Activated CD8-positive, alpha-beta memory T cell treated with anti-CD3 and anti-CD28 coated beads for 4 hours (primary cell): ENCODE measurements around the gene MAP4K4.

Experiments
- DNase-seq, 2 donors: peaks; one replicate each; pipeline ENCODE4 v3.0.0-alpha.2; 2020; ENCODE audit warnings: low read depth in 2 of 2

Gene MAP4K4

GRCh38 chr2:101692766-101693165 lies 4.7 kb upstream of the MAP4K4 start:
- DNase-seq: no peak

DNA sequence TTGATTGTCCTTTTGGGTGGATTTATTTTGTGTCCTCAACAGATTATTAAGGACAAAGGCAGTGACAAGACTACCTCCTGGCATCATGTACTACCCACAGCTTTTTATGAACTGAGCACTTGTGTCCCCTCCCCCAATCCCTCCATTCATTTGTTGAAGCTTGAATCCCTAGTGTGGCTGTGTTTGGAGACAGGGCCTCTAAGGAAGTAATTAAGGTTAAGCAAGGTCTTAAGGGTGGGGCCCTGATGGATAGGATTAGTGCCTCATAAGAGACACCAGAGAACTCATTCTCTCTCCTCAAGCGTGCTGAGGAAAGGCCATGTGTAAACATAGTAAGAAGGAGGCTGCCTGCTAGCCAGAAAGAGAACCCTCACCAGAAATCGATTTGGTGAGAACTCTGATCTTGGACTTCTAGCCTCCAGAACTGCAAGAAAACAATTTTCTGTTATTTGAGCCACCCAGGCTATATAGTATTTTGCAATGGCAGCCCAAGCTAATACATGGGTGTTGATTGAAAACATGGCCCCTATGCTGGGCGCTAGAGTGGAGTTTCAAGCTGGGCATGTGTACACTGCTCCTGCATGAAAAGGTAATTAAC lies 3.4 kb upstream of the MAP4K4 start:
- no peak for DNase-seq

DNA sequence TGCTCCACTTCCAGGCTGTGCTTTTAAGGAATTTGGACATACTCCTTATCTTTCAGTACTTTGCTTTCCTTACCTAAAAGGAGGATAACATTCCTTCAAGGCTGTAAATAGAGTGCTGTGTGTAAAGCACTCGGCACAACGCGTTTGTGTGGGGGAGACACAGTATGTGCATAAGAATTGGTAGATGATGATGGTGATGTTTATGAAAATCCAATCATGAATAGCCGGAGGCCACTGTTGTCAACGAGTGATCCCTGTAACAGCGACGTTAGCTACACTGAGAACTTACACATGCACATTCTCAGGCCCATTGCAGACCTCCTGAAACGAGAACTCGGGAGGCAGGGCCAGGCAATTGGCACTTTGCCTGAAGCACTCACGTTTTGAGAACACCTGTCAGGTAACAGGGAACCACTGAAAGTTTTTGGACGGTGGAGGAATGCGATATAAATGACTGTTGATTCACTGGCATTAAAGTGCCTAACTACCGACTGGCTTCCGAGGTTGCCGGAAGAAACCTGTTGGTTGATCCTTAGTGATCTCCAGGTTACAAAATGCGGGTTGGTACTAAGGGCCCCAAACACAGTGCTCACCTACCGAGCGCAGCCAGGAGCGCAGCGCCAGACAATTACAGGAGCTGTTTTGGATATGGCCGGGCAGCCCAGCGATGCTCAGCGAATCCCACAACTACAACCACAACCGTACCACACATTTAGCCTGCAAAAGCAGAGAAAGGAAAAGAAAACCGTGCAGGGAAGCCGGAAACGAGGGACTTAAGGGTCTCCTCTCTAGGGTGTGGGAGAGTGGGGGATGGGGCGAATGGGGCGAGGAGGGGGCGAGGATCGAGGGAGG lies 1.0 kb upstream of the MAP4K4 start:
- no peak for DNase-seq

DNA sequence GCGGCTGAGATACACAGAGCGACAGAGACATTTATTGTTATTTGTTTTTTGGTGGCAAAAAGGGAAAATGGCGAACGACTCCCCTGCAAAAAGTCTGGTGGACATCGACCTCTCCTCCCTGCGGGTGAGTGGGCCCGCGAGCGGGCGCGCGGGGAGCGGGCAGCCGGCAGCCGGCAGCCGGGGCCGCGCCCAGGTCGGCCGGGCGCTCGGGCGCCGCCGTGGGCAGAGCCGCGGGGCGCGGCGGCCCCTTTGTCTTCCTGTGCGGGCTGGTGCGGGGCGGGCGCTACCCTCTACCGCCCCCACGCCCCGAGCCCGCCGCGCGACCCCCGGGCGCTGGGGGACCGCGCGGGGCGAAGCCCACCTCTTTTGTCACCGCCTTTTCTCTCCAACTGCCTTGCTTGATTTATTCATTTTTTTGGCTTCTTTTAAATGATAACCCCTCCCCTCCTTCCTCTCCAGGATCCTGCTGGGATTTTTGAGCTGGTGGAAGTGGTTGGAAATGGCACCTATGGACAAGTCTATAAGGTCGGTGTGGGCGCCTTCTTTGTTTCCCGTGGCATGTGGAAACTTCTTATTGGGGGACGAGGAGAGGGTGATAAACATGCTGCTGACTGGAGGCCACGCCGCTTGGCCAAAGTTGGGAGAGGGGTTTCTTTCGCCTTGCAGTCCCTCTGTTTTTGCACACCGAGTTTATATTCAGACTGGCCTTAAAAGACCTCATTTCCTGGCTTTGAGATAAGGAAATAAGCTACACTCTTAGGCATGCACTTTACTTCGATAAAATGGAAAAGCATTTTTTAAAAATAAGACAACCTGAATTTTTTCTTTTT lies 722 bp downstream of the MAP4K4 start:
- DNase-seq: no peak

DNA sequence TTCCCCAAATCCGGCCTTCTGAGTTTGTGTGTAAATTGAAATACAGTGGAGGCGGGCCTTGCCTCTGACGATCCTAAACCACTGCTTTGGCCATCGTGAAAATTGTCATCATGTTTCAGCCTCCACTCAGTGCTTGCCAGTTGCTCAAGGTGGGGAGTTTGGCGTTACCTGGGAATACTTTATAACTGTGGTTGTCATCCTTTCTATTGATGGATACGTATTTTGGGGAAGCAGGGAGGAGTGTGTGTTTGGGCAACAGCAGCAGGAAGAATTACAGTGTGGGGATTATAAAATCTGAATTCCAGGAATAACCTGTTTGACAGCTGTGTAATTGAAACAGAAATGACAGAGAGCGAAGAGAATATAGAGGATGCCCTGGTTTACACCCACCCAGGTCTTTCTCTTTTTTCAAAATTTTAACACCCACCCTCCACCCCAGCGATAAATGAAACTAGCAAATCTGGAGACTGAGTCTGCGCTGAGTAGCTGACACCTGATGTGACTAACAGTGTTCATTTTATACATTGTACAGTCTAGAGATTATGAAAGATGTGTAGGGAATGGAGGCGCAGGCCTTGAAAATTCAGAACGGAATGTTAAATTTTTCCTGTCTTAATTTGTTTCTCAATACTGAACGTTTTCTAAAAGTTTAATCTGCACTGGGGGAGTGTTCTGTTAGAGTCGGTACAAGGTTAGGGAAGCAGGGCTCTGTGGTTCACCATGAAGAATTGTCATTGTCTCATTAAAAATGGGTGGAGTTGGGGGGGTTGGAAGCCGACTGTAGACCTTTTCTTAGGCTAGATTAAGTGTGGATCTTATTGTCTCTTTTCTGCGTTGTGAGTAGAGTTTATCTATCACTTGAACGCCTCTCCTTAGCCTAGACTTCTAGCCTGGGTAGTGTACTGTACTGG lies 1.6 kb downstream of the MAP4K4 start:
- no peak for DNase-seq

DNA sequence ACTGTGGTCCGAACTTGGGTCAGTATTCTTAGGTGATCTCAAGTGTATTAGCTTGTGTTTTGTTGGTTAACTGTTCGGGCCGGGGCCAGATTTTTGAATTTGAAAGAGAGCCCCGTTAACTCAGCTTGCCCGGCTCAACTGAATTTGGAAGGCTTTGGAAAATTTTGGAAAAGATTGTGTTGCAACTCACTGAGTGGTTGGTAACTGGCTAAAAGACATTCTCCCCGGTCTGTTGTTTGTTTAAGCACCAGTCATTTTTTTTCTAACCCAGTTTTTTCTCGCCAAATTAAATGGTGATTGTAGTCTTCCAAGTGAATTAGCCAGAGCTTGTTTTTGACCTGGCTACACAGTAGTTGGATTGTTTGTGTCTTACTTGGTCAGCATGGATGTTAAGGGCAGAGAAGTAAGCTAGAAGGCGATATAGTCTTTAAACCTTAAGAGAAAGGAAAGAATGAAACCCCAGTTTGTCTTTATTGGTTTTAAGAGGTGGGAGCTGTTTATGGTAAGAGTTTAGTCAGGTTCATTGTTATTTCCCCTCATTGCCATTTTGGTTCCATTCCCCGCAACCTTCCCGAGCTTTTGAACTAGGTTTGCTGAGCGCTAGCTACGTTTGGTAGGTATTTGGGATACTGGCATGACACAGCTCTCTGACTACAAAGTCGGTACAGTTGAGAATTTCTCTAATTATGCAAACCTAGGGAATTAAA lies 2.4 kb downstream of the MAP4K4 start:
- no peak for DNase-seq

- no peak for DNase-seq
Measured at GRCh38 chr2:101704046-101704466, 6.5 kb downstream of the MAP4K4 start.

DNA sequence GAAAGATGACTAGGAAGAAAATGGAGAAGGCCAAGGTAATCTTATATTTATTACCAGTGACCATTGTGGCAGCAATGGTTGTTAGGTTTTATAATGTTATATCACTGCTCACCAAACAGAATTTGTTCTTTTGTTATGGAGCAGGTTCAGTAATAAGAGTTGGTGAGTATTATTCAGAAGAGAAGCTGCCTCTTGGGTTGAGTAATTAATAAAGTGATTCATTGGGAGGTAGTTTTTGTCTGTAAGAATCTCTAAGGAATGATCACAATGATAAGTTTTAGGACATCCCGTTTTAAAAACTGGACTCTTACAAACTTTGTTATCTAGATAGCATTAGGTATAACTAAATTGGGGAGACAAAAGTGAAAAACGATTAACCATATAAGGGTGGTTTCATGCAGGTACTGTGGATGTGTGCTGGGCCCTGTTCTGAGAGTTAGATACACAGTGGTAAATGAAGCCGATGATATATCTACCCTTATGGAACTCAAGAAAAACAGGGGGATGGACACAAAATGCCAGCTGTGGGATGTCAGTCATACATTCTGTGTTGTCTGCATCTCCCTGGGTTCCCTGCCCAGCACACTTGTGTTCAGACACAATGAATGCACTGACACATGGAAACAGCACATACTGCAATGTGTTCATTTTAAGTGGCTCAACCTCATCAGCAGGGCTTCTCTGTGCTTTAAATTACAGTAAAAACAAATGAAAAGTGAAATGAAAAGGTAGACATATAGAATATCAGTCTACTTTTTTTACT lies 7.5 kb downstream of the MAP4K4 start:
- DNase-seq: no peak

DNA sequence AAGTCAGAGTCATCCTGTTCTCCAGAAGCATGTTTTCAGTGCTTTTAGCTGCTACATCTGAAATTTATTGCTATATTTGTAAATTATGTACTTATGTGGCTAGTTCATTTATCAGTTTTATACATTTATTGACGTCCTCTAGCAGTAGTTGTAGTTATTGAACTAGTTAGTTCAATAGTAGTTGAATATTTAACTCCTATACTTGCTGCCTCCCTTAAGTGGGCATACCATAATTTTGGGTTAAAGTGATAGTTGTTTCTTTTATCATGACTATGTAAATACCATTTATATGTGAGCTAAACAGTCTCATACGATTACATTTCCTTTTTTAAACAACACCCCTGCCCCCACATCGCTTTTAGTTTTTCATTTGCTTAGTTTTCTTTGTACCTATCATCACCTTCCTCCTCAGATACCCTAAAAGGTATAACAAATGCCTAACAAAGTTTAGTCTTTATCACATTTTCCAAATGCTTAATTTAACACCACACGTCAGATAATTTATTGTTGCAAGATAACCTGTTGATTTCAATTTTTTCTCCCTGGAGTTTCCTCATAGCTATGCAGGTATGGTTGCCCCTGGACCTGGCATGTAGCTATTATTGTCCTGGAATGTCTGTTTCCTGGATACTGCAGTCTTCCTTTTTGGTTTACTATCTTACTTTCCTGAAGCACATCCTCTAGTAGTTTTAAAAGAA lies 8.8 kb downstream of the MAP4K4 start:
- no peak for DNase-seq

DNA sequence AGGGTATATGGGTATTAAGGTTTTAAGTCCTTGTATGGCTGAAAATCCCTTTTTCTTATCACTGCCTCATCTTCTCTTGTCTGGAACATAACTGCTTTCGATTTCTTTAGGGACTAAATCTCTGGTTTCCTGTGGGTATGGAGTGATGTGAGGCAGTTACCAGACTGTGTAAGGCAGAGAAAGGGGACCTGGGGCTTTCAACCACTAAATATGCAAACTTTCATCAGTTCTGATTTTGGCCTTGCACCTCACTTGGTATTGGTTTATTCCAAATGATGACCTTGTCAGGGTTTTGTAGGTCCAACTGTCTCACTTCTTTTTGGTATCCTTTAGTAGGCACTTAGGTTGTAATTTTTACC lies 9.3 kb downstream of the MAP4K4 start:
- no peak for DNase-seq

DNA sequence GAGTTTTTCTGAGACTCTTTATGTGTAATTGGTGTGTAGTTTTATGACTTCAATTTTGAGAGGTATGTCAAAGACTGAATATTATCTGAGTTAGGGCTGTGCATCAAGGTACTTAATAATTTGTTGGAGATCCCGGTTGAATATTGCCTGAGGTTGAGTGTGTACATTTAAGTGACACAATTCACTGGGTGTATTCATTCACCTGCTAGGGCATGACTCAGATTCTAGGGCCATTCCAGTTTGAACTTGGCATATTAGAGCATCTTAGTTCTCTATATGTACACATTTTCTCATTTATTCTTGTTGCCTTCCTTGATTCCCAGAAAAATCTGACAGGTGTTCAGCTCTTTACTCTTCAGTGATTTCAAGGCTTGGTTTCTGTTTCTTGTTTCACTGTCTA lies 12.5 kb downstream of the MAP4K4 start:
- DNase-seq: no peak

- no peak for DNase-seq
Measured at GRCh38 chr2:101710471-101711318, 13.2 kb downstream of the MAP4K4 start.

DNA sequence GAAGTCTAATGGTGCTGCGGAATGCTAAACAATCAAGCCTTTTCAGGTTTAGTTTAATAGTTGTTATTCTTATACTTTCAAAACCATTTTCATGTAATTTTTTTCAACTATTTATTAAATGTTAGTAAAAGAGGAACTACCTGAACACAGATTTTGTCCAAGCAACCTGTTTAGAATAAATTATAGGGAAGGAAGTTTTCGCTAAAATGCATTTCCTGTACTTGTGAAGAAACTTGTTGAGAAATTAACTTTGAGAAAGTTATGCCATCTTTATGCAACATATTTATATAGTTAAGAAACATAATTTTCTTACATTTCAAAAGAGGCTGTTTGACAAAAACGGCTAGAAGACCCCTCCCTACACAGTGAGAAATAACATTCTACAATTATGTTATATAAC lies 16.6 kb downstream of the MAP4K4 start:
- no peak for DNase-seq

DNA sequence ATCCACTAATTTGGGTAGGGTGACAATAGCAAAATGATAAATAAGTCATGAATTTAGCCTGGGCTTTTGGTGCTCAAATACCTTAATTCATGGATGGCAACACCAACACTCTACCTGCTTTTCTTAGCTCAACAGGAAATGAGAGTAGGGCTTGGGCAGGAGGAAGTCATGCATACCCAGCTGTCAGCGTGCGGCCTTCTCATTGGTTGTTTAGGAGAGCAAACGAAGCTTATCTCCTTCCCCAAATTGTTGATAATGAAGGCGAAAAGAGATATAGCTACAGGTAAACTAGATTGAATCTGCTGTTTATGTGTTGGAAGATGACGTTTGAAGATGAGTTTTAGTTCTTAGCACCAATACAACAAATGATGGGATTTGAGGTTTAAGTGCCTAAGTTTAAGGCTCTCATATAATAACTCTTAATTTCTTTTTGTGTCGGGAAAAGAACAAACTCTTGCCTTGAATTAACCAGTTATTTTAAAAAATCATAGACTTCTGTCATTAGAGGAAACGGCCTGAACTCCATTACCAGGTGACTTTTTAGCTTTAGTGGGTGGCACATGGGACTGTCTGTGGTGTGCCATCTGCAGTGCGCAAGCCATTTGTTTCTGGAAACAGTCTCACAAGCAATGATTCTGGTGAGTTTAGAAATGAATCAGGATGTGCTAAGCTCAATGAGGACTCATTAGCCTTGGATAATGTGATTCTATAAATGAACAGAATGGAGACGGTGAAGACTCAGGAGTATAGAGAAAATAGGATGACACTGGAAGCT lies 19.8 kb downstream of the MAP4K4 start:
- no peak for DNase-seq

DNA sequence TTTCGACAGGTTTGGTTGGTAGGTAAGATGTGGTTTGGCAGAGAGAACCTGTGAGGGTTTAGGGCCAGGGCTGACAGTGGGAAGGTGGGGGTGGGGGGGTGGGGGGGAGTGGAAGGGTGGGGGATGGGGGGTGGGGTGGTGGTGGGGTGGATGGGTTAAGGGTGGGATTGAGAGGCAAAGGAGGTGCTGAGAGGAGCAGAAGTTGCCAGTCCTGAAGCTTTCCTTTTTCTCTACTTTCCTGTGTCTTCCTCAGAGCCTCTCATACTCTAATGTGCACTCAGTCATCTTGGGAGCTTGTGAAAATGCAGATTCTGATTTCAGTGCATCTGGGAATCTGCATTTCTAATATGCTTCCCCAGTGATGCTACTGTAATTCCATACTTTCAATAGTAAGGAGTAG lies 21.0 kb downstream of the MAP4K4 start:
- DNase-seq: no peak

DNA sequence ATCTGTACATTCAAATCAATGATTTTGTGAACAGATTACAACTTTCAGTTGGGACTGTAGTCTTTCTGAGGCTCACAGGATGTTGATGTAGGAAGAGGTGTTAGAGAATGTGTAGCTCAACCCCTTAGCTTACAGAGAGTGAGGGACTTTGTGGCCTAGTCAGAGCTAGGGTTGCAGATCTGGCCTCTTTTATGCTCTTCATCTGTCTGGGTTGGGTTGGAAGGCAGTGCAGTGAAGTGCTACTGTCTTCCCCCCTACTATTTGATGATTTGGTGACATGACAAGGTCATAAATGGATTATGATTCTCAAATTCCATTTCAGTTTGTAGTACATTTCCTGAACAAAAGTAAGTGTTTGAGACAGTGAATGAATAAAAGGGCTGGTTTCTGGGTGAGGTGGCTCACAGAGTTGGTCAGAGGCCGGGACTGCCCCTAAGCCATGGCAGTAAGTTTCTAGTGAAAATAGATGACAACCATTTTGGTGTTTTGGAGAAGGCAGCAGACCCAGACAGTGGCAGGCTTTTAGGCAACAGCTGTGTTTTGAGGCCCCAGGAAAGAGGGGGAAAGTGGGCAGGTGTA lies 21.6 kb downstream of the MAP4K4 start:
- DNase-seq: no peak

- no peak for DNase-seq
Measured at GRCh38 chr2:101720732-101721131, 23.2 kb downstream of the MAP4K4 start.

DNA sequence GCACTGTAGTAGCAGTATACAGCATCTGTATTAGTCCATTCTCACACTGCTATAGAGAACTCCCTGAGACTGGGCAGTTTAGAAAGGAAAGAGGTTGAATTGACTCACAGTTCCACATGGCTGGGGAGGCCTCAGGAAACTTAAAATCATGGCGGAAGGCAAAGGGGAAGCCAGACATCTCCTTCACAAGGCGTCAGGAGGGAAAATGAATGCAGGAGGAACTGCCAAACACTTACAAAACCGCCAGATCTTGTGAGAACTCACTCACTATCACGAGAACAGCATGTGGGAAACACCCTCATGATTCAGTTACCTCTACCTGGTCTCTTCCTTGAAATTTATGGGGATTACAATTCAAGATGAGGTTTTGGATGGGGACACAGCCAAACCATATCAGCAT lies 25.4 kb downstream of the MAP4K4 start:
- DNase-seq: no peak
